ENCODE results near the gene TBC1D25. TPM values are rescaled to one million over a fixed set of nuclear protein-coding genes. Genes with fewer than 3 reads are reported as not detected.

Gene TBC1D25, protein sequence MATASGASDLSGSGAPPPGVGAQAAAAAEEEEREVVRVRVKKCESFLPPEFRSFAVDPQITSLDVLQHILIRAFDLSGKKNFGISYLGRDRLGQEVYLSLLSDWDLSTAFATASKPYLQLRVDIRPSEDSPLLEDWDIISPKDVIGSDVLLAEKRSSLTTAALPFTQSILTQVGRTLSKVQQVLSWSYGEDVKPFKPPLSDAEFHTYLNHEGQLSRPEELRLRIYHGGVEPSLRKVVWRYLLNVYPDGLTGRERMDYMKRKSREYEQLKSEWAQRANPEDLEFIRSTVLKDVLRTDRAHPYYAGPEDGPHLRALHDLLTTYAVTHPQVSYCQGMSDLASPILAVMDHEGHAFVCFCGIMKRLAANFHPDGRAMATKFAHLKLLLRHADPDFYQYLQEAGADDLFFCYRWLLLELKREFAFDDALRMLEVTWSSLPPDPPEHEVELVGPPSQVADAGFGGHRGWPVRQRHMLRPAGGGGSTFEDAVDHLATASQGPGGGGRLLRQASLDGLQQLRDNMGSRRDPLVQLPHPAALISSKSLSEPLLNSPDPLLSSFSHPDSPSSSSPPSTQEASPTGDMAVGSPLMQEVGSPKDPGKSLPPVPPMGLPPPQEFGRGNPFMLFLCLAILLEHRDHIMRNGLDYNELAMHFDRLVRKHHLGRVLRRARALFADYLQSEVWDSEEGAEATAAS
- 16.1 and 18.7 TPM in 2 replicates for total RNA-seq

DNA sequence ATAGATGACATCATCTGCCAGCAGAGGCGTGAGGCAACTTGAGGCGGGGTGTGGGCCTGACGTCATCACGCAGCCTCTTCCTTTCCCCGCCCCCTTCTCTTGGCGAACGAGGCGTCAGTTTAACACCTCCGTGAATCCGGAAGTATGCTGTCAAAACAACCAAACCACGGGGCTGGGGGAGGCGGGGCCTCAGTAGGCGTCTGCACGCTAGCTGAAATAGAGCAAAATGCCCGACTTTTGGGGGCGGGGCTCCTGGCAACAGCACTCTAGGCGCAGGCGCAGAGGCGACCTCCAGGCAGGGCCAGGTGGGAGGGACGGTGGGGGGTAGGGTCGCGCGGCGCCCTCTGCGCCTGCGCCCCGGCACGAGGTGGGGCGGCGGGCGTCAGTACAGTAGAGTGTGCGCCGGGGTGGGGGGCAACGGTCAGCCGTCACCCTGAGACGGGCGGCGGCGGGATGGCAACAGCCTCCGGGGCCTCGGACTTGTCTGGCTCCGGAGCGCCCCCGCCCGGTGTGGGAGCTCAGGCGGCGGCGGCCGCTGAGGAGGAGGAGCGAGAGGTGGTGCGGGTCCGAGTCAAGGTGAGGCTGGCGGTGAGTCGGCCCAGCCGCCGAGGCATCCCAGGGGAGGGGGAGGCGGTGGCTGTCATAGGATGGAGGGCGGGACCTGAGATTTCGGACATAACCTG is at the start of gene TBC1D25:
Gene TBC1D25, plus strand, starts transcription at position 370 of the 683 bp plus-strand sequence. Its CDS starts 84 bp downstream, at position 454.

DNA sequence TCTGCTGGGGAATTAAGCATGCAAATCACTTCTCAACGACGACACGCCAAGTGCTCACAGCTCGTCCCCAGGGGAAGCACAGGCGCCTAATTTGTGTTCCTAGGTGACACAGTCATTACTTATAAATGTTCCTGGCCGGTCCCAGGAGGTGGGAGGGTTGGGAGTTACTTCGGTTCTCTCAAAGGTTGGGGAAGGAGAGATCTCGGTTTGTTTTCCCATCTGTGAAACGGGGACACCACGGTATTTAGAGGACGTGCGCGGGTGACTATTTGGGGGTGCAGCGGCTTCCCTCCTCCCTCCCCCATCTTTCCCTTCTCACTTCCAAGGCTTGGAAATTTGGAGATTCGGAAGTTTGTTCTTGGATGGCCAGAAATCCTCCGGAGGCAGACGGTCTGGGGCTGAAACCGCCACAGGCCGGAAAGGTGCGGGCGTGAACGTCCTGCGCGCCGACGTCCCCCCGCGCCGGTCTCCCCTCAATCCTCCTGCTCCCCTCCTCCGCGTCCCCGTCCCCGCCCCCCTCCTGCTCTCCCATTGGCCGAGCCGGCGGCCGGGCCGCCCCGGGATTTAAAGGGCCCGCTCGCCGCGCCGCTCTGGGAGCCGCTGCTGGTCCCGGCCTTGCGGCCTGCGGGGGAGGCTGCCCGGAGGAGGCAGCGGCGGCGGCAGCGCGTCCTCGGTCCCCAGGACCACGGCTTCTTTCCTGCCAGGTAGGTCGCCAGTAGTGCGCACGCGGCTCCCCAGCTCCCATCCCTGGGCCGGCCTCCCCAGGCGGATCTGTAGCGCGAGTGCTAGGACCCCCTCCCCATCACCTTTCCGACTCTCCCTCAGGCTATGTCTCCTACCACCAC is 30.9 kb upstream of the TBC1D25 start, which contains the start of gene PORCN:
Gene PORCN, plus strand, starts transcription at position 593 of the 845 bp plus-strand sequence. CDS start 829 bp downstream, outside the sequence.

DNA sequence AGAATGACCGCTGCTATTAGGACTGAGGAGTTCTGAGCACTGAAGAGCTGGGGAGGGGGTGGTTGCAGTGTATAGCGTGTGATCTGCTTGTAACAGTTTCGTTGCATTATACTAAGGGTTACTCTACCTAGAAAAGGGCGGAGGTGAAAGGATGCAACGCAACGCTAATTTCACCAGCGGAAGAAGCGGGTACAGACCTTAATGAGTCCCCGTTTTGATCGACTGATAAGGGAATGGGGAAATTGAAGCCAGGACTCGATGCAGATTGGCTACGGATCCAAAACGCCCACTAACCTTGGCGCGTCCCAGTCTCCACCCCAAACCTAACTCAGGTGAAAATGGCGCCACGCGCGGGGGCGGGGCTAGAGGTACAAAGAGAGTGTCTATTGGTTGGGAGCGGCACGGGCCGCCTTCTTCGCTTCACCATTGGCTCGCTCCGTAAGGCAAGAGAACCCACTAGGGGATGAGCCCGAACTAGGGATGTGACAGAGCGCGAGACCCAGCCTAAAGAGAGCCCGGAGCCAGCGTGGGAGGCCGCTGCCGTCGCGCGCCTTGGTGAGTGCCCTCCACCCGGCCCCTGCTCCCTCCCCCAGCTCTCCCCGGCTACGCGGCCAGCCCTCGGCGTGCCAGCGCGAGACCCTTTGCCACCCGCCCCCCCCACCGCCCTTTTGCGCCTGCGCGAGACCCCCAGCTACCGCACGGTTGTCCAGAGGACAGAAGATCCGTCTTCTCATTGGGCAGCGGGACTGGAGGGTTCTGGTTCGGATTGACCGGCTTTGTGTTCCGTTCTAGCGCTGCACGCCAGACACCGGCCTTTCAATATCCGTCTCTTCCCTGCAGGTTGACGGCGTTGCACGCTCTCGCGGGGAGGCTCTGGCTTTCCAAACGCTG is 17.9 kb upstream of the TBC1D25 start, which contains the start of gene EBP:
Gene EBP, plus strand, starts transcription at position 456 of the 891 bp plus-strand sequence. CDS start 1,964 bp downstream, outside the sequence.

DNA sequence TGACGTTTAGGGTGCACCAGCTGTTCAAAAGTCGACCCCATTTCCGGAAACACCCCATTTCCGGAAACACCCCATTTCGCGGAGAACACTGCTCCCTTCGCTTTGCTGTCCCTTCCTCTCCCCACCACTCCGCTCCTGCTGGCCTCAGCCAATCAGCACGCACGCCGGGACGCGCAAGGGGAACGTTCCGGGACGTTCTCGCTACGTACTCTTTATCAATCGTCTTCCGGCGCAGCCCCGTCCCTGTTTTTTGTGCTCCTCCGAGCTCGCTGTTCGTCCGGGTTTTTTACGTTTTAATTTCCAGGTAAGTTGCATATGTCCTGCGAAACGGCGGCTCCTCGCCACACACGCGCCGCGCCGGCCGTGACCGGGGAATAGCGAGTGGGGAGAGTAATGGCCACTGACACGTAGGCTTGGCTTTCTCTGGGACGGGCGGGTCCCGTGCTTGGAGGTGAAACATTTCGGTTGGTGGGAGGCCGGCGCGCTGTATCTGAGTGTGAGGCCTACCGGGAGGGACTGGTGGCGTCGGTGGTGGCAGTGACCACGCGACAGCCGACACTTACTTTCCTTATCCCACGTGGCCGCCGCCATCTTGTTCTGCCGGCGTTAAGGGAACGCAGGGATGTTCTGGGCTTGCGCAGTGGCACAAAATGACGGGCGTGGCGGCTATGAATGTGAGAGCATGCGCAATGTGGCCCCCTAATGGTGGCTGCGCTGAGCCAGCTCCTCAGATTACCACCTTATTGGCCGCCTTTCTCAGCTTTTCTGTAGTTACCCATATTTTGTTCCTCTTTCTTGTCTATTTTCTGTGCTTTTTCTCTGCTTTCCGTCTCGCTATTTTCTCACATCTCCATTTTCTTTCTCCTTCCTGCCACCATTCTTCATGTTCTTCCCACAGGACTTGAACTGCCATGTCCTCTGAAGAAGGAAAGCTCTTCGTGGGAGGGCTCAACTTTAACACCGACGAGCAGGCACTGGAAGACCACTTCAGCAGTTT is 35.1 kb downstream of the TBC1D25 start, which contains the start of gene RBM3:
Gene RBM3, plus strand, starts transcription at position 215 of the 997 bp plus-strand sequence. Its CDS starts 697 bp downstream, at position 912.

DNA sequence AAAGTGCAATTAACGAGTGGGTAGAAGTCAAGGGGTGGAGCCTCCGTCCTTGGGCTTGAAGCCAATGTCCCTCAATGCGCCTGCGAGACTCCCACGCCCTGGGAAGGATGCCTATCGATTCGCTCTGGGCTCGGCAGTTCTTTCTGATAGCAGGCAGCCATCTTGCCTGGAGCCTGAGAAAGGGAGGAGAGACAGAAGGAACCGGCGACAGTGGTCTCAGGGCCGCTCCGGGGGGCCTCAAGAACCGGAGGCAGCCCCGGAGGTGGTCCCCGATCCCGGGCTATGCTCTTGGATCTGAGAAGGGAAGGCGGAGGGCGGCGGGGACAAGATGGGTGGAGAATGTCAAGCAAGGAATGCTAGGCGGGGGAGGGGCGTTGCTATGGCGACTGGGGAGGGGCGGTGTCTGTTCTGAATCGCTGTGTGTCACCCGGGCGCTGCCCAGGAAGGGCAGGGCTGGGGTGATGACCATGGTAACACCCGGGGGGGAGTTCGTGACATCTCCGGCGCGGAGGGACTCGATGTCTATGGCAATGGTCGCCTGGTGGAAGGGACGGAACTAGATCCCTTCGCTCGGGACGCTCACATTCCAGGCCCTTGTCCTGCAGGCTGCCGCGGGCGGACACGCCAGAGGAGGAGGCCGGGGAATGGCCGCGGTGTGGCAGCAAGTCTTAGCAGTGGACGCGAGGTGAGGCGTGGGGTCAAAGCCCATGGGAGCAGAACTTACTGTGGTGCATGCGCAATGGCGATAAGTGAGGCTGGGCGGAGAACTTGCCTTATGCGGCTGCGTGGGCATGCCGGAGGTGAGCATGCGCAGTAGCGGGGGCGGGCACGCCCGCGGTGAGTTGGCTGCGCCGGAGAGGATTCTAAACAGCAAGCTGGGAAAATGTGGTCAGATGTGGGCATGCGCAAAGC is 58.1 kb downstream of the TBC1D25 start, which contains the start of gene WDR13:
Gene WDR13, plus strand, starts transcription at position 140 of the 912 bp plus-strand sequence. Its CDS starts 505 bp downstream, at position 645.

Small RNAs within 50 kb of the gene (small RNA-seq; reads per million reads assigned to genes)
- gene MRPL32P1, result not detected

Other genes starting within 250 kb of the TBC1D25 start
- gene SSX3, start 183.0 kb upstream of the TBC1D25 start, total RNA-seq, result not detected in 2 replicates
- gene SSX4, start 156.2 kb upstream of the TBC1D25 start, total RNA-seq, result not detected in 2 replicates
- not detected in 2 replicates for gene SSX4B, start 127.8 kb upstream of the TBC1D25 start, total RNA-seq
- gene SLC38A5, start 69.5 kb upstream of the TBC1D25 start, total RNA-seq, result 36.1 and 65.6 TPM in 2 replicates
- gene FTSJ1, start 63.5 kb upstream of the TBC1D25 start, total RNA-seq, result 71.8 and 160 TPM in 2 replicates
- gene PORCN, start 30.7 kb upstream of the TBC1D25 start, total RNA-seq, result 73.0 and 246 TPM in 2 replicates
- gene EBP, start 17.9 kb upstream of the TBC1D25 start, total RNA-seq, result 87.6 and 210 TPM in 2 replicates
- gene RBM3, start 34.8 kb downstream of the TBC1D25 start, total RNA-seq, result 204 and 375 TPM in 2 replicates
- 159 and 163 TPM in 2 replicates for gene WDR13, start 57.8 kb downstream of the TBC1D25 start, total RNA-seq
- gene WAS, start 144.1 kb downstream of the TBC1D25 start, total RNA-seq, result 0.39 TPM in 1 of 2 replicates, not detected in the other
- gene SUV39H1, start 157.0 kb downstream of the TBC1D25 start, total RNA-seq, result 6.7 TPM in 2 replicates
- not detected in 2 replicates for gene GLOD5, start 222.0 kb downstream of the TBC1D25 start, total RNA-seq
- gene GATA1, start 246.9 kb downstream of the TBC1D25 start, total RNA-seq, result not detected in 2 replicates